GM19099 (cell line): ENCODE data around the gene FOXO3.

Experiments
- POLR2A ChIP-seq: IDR thresholded peaks from 3 replicates; pipeline ENCODE4 v1.6.1; 2011; ENCODE audit warnings: low read depth; ENCODE audit not compliant: insufficient read length; ENCODE audit errors: extremely low read depth

FOXO3 gene

GRCh38 chr6:108564178-108564577 lies 3.5 kb downstream of the FOXO3 start:
- TF ChIP-seq POLR2A = no peak

GRCh38 chr6:108565091-108565766 lies 4.5 kb downstream of the FOXO3 start:
- TF ChIP-seq POLR2A = no peak

DNA sequence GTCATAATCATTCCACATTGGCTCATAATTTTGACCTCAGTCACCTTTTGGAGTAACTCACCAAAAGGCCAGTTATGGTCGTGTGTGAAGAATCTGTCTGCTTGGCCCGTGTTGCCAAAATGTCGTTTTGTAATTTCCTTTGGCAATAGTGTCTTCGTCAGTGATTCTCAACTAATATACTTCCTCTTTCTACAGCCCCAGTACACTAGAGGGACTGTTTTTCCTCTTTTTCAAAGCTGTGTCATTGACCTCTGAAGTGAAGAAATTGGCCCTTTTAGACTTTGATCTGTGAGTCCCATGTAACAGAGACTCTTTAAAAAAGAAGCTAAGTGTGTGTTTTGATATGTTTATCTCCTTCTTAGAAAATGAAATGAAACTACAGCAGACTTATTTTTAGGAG lies 5.2 kb downstream of the FOXO3 start:
- no peak for TF ChIP-seq POLR2A

GRCh38 chr6:108566406-108566805 lies 5.7 kb downstream of the FOXO3 start:
- no peak for TF ChIP-seq POLR2A

- TF ChIP-seq POLR2A = no peak
These were observed 7.4 kb downstream of the FOXO3 start for GRCh38 chr6:108568101-108568500.

DNA sequence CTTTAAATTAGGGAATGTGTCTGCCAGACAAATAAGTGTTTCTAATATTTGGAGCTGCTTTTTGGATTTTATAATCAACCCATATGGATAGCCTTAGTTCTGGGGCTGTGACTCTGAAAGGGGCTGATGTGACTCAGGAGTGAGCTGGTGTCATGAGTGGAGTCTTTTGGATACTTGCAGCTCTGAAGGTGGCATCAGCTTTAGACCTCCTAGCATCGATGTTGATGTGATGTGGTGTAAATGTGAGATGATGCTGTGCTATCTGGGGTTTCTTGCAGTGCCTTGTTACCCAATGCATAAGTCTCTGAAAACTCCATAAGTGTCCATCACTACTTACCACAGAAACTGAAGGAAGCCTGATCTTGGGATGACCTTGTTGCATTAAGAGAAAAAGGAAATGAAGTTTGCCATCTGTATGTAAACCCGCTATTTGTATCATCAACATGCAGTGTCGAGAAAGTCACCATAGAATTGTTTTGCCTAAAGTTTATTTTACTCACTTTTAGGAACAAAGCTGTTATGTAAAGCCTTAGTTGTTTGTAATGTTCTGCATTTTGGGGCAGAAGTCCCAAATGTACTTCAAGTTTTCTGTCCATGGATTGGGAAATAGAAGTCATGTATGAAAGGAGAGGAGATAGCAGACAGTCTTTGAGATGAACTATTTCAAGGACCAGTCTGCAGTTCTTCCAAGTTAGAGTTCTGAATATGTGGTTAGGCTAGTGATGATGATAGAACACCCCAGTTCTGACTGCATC lies 8.0 kb downstream of the FOXO3 start:
- no peak for TF ChIP-seq POLR2A

- no peak for TF ChIP-seq POLR2A
These were observed 9.8 kb downstream of the FOXO3 start for GRCh38 chr6:108570517-108570916.

DNA sequence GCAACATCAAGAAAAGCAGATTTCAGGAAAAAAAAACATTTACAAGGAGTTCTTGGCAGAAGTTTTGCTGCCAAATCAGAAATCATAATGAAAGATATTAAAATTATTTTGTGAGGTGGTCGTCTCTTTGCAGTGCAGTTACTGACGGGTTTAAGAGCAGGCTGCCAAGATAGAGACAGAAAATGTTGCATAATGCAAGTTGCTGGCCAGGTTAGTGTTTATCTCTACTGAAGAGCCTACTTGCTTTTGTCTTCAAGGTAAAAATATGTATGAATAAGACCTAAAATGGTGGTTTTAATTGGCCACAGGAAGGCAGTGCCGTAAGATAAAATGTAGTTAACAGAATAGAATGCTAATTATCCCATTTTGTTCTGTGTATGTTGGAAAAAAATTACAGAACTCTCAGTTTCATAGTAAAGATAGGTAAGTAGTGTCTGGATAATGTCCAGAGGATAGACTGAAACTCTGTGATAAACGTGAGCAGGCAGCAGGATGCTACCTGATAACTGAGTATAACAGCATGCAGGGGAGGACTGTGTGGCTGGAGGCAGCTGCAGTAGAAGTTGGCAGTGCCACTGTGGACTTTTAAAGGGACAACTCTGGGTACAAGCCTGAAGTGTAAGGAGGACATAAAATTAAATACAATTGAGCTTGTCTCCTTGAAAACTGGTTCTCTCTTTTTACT lies 13.9 kb downstream of the FOXO3 start:
- TF ChIP-seq POLR2A = no peak

DNA sequence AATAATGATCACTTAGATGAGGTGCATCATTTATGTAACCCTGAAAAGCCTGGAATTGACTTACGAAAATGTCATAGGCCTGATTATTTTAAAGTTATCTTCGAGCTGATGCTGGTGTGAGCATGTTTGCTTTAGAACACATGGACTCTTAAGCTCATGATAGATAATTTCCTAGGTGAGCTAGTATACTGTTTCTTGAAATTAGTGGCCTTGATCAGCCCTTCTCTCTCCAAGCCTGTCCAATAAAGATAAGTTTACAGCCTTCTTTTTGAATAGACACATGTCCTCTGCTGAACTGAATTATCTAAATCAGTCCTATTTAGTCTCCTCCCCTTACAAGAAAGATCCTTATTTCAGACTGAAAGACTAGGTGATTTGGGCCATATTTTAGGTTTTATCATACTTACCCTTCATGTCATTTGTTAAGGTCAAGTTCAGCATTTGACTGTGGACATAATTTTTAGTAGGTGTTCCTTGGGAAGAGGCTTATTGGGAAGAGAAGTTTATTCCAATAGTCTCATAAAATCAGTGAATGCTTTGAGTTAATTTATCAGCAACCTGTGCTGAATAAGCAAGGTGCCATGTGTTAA lies 15.3 kb downstream of the FOXO3 start:
- TF ChIP-seq POLR2A = no peak

GRCh38 chr6:108576709-108577108 lies 16.0 kb downstream of the FOXO3 start:
- TF ChIP-seq POLR2A = no peak

GRCh38 chr6:108578166-108578565 lies 17.4 kb downstream of the FOXO3 start:
- no peak for TF ChIP-seq POLR2A

GRCh38 chr6:108578595-108579327 lies 18.0 kb downstream of the FOXO3 start:
- no peak for TF ChIP-seq POLR2A

GRCh38 chr6:108579328-108579721 lies 18.6 kb downstream of the FOXO3 start:
- no peak for TF ChIP-seq POLR2A

GRCh38 chr6:108580646-108581045 lies 19.9 kb downstream of the FOXO3 start:
- no peak for TF ChIP-seq POLR2A
